Sigmoid colon (tissue), 7 donors: ENCODE results near the gene HSPB1. TPM values are rescaled to one million over a fixed set of nuclear protein-coding genes. Genes with fewer than 3 reads are reported as not detected.
A peak's percentile ranks its signal among the peaks of the same experiment; 100 is the strongest.

Source experiments
- DNase-seq: peaks from one replicate; pipeline ENCODE4 v3.0.0-alpha.2; 2019
- H3K27ac ChIP-seq, 4 donors: fragments of 200-600 bp; sonication (generic); one replicate each; pipeline ENCODE4 v1.5.1; 2016 to 2019; ENCODE audit warnings: mild to moderate bottlenecking in 1 of 4
- H3K27me3 ChIP-seq, 3 donors: fragments of 200-600 bp; sonication (generic); one replicate each; pipeline ENCODE4 v1.5.1; 2019; ENCODE audit warnings: mild to moderate bottlenecking in 1 of 3
- H3K36me3 ChIP-seq, 4 donors: fragments of 200-600 bp; sonication (generic); one replicate each; pipeline ENCODE4 v1.5.1; 2016 to 2019
- H3K4me1 ChIP-seq, 4 donors: fragments of 200-600 bp; sonication (generic); one replicate each; pipeline ENCODE4 v1.5.1; 2017 to 2019
- H3K4me3 ChIP-seq, 4 donors: fragments of 200-600 bp; sonication (generic); one replicate each; pipeline ENCODE4 v1.5.1; 2017 to 2019; ENCODE audit warnings: mild to moderate bottlenecking in 2 of 4, moderate library complexity in 1 of 4
- H3K9me3 ChIP-seq, 4 donors: fragments of 200-600 bp in 3 of 4; sonication (generic) in 3 of 4; one replicate each; pipeline versions ENCODE4 v1.5.1 to v1.6.1; 2013 to 2019
- EP300 ChIP-seq, 4 donors: sonication (generic); formaldehyde crosslinking; IDR thresholded peaks; one replicate each; pipeline ENCODE4 v1.6.1; 2017; ENCODE audit warnings: antibody characterized with exemption in 4 of 4
- POLR2A ChIP-seq, 2 donors: fragments of 450-650 bp; IDR thresholded peaks; one replicate each; pipeline ENCODE4 v1.6.1; 2016; ENCODE audit warnings: antibody characterized with exemption in 2 of 2, mild to moderate bottlenecking in 2 of 2, moderate library complexity in 2 of 2
- POLR2AphosphoS5 ChIP-seq, 4 donors: sonication (generic); formaldehyde crosslinking; IDR thresholded peaks; one replicate each; pipeline ENCODE4 v1.6.1; 2017; ENCODE audit warnings: antibody characterized with exemption in 4 of 4
- WGBS, 2 donors: extraction: QIAGEN DNeasy Blood & Tissue Kit; methylation state at CpG; one replicate each; pipeline ENCODE4 v1.1.7; 2013; 5-methylcytosine and 5-hydroxymethylcytosine counted together
- intact Hi-C: fragments of 100-400 bp; cut with DNase I; formaldehyde crosslinking; loops from one replicate; pipeline ENCODE4 v1.15.1; 2023
- polyA plus RNA-seq, 3 donors: library from polyadenylated mRNA; stranded (reverse); fragments of 200-250 nt; gene quantifications; one replicate each; pipeline ENCODE4 v1.2.3, GENCODE V29; 2013
- total RNA-seq, 4 donors: library from RNA; depleted of rRNA; stranded (reverse); fragments of >200 nt; gene quantifications; one replicate each; pipeline ENCODE4 v1.1.0, GENCODE V29; 2016
- TF ChIP-seq, protein P1 (sequence below), 4 experiments: fragments of 450-650 bp in 3 of 4; fragments of 200-600 bp in 1 of 4; IDR thresholded peaks; one replicate each; pipeline ENCODE4 v1.5.1; 2016 to 2019; ENCODE audit warnings: antibody characterized with exemption in 4 of 4, mild to moderate bottlenecking in 3 of 4, moderate library complexity in 2 of 4
- donor health status: healthy with polysubstance abuse.
- donor health status: Bipolar disorder and iron deficiency.
- donor health status: healthy.

HSPB1 gene
- total and polyA plus RNA-seq, 7 donors: 202 to 2,528 (median 929) TPM

DNA sequence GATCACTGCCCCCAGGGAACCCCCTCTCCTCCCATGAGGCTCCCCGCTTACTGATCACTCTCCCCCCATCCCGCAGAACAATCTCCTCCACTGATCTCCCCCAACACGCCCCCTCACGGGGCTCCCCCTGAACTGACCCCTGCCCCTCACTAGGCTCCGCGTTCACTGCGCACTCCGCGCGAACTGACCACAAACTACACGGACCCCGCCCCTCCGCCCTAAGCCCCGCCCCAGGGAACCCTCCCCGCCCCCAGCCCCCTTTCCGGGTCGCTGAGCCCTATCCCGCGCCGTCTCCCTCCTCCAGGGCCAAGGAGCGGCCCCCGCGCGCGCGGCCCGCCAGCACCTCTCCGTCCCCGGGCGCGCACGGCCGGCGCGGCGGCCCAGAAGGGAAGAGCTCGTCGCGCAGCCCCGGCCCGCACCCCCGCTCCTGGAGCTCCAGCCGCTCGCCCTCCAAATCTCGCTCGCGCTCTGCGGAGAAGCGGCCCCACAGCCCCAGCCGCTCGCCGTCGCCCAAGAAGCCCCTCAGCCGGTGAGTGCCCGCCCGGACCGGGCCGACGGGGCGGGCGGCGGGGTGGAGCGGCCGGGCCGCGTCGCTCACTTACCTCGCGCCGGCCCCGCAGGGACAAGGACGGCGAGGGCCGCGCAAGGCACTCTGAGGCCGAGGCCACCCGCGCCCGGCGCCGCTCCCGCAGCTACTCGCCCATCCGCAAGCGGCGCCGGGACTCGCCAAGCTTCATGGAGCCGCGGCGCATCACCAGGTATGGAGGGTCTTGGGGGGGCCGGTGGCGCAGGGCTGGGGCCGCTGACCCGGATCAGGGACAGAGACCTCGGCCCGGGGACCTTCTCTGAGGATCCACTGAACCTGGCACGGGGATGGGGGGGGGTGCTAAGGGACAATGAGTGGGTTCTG is 19.9 kb upstream of the HSPB1 start:
- intact Hi-C loops: loop anchor here (5.0 kb wide), 1 partner anchor 35 kb away; no protein-coding TSS in a partner anchor
- no peaks in the 10 kb centered on the region for H3K36me3 ChIP-seq
- H3K9me3 ChIP-seq: no peaks in the 10 kb centered on the region
- peak overlapping the region; percentile 12 to 53 (median 48) for H3K4me3 ChIP-seq
- peaks cover 19 to 44% (median 26%) of the 10 kb centered on the region in 3 donors for H3K27me3 ChIP-seq
- no peak for DNase-seq
- TF ChIP-seq EP300 (IDR thresholded peaks at IDR 0.05) (no peak), POLR2A (IDR thresholded peaks at IDR 0.05) (no peak), POLR2AphosphoS5 (IDR thresholded peaks at IDR 0.05) (peak in 1 of 4 donors; percentile 42)
- TF ChIP-seq, protein P1, sequence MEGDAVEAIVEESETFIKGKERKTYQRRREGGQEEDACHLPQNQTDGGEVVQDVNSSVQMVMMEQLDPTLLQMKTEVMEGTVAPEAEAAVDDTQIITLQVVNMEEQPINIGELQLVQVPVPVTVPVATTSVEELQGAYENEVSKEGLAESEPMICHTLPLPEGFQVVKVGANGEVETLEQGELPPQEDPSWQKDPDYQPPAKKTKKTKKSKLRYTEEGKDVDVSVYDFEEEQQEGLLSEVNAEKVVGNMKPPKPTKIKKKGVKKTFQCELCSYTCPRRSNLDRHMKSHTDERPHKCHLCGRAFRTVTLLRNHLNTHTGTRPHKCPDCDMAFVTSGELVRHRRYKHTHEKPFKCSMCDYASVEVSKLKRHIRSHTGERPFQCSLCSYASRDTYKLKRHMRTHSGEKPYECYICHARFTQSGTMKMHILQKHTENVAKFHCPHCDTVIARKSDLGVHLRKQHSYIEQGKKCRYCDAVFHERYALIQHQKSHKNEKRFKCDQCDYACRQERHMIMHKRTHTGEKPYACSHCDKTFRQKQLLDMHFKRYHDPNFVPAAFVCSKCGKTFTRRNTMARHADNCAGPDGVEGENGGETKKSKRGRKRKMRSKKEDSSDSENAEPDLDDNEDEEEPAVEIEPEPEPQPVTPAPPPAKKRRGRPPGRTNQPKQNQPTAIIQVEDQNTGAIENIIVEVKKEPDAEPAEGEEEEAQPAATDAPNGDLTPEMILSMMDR (IDR thresholded peaks at IDR 0.05): no peak
- H3K27ac ChIP-seq: no peak overlapping the region
- H3K4me1 ChIP-seq: peaks cover 0 to 21% (median 18%) of the 10 kb centered on the region in 4 donors
- 2 to 3% methylated on average over 98 of the region's 98 CpGs for WGBS, 2 donors

DNA sequence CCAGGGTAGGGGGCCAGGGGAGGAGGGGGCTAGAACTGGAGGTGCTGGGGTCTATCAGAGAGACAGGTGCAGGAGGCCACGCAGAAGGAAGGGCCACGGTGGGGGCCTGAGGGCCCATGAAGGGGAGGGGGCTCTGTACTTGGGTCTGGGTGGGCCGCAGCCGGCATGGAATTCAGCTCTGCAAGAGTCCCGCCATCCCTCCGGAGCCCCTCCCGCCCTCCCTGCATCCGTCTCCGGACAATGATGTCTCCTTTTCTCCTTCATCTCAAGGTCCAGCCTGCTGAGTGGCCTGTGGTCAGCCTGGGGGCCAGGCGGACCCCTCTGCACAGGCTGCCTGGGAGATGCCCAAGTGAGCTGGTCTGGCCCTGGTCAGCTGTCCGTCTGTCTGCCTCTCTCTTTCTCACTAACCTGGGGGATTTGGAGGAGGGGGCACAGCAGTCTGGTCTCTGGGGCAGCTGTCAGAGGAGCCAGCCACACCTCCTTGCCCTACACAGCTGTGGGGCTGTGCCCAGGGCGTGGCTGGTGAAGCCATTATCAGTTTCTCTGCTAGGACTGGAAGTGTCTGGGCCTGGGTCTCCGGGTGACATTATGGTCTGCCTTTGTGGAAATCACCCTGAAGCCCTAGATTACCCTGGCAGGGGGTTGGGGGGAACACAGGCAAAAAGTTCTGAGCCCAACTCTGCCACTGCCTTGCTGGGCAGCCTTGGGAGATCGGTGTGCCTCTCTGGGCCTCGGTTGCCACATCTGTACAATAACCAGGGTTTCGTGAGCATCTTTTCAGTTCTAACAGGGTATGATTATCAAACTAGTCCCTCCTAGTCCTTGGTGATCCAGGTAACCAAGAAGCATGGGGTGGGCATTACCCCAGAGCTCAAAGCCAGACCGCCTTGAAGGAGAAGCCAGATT is 19.0 kb upstream of the HSPB1 start:
- Histone ChIP-seq H3K9me3 (no peaks in the 10 kb centered on the region), H3K27me3 (peaks cover 19 to 41% (median 26%) of the 10 kb centered on the region in 3 donors), H3K4me1 (peaks cover 0 to 21% (median 18%) of the 10 kb centered on the region in 4 donors), H3K36me3 (no peaks in the 10 kb centered on the region), H3K27ac (no peak overlapping the region), H3K4me3 (peak overlapping the region in 3 of 4 donors; percentile 43 to 53 (median 52))
- TF ChIP-seq, protein P1 (IDR thresholded peaks at IDR 0.05): no peak
- TF ChIP-seq POLR2AphosphoS5 (IDR thresholded peaks at IDR 0.05): no peak
- no peak for TF ChIP-seq POLR2A (IDR thresholded peaks at IDR 0.05)
- no peak for TF ChIP-seq EP300 (IDR thresholded peaks at IDR 0.05)
- 41 to 70% methylated on average over 17 of the region's 17 CpGs for WGBS, 2 donors
- no peak for DNase-seq
- intact Hi-C loops: loop anchor here (5.0 kb wide), 1 partner anchor 34 kb away; no protein-coding TSS in a partner anchor

DNA sequence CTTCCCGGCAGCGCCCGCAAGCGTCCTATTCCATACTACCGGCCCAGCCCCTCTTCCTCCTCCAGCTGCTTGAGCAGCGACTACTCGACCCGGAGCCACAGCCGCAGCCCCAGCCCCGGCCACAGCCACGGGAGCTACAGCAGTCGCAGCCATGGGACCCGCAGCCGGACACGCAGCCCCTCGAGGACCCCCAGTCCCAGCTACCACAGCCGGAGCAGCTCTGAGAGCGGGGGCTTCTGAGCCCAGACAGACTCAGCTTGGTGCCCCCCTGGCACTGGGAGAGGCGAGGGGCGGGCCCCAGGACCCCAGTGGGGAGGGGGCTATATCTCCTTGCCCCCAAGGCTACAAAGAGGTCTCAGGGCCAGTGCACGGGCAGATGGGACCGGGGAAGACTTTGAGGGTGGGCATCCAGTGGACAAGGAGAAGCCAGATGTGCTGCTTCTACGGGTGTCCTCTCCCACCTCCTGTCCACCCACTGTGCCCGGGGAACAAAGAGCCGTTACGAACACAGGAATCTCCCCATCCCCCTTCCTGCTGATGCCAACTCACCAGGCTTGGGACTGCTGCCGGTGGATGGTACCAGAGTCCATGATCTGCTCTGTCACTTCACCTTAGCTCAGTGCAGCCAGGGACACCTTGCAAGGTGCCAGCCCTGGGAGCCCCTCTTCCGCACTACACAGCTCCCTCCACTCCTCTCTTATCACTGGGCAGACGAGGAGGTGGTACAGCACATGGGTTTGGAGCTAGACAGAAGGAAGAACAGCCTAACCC is 16.7 kb upstream of the HSPB1 start:
- WGBS, 2 donors: 72 to 87% methylated on average over 29 of the region's 29 CpGs
- DNase-seq: peak; percentile 69

More for the DNA sequence above, 16.7 kb upstream of the HSPB1 start:
- Histone ChIP-seq H3K9me3 (no peaks in the 10 kb centered on the region), H3K27me3 (peaks cover 19 to 32% (median 22%) of the 10 kb centered on the region in 3 donors), H3K27ac (no peak overlapping the region), H3K4me3 (no peak overlapping the region), H3K36me3 (no peaks in the 10 kb centered on the region), H3K4me1 (peaks cover 0 to 21% (median 19%) of the 10 kb centered on the region in 4 donors)
- TF ChIP-seq, protein P1 (IDR thresholded peaks at IDR 0.05): no peak
- no peak for TF ChIP-seq POLR2AphosphoS5 (IDR thresholded peaks at IDR 0.05)
- TF ChIP-seq EP300 (IDR thresholded peaks at IDR 0.05): no peak
- no peak for TF ChIP-seq POLR2A (IDR thresholded peaks at IDR 0.05)
- intact Hi-C loops: no loop called here
